K562 (cell line): Measurements from ENCODE around the gene TTLL9. TPM values are rescaled to one million over a fixed set of nuclear protein-coding genes. Genes with fewer than 3 reads are reported as not detected.

Experiments used
- ATF4 ChIP-seq: fragments of 450-650 bp; formaldehyde crosslinking; IDR thresholded peaks from 2 replicates; pipeline ENCODE4 v1.4.0; 2022; ENCODE audit warnings: mild to moderate bottlenecking, moderate library complexity
- E2F5 ChIP-seq: sonication (generic); formaldehyde crosslinking; IDR thresholded peaks from 2 replicates; pipeline ENCODE4 v1.8.0; 2022; ENCODE audit warnings: mild to moderate bottlenecking, missing genetic modification reagents
- ELK3 ChIP-seq: fragments of 450-650 bp; formaldehyde crosslinking; IDR thresholded peaks from 2 replicates; pipeline ENCODE4 v1.4.0; 2020; ENCODE audit warnings: mild to moderate bottlenecking
- ETS2 ChIP-seq: IDR thresholded peaks from 2 replicates; pipeline ENCODE4 v1.6.1; 2016; ENCODE audit warnings: borderline replicate concordance, missing genetic modification characterization, mild to moderate bottlenecking, moderate library complexity, missing compliant biosample characterization; ENCODE audit not compliant: poor library complexity, severe bottlenecking
- FOXK1 ChIP-seq: sonication (generic); formaldehyde crosslinking; IDR thresholded peaks from 2 replicates; pipeline ENCODE4 v1.8.0; 2022; ENCODE audit warnings: missing genetic modification reagents, mild to moderate bottlenecking, borderline replicate concordance
- GATAD2A ChIP-seq: fragments of 450-650 bp; IDR thresholded peaks from 2 replicates; pipeline ENCODE4 v1.6.1; 2017
- GTF2B ChIP-seq: IDR thresholded peaks from 2 replicates; pipeline ENCODE4 v1.6.1; 2011; ENCODE audit not compliant: insufficient read length; ENCODE audit errors: extremely low read depth
- HIVEP1 ChIP-seq: fragments of 250-450 bp; sonication (Bioruptor Pico); IDR thresholded peaks from 2 replicates; pipeline ENCODE4 v1.4.0; 2020; ENCODE audit warnings: mild to moderate bottlenecking
- HNRNPH1 ChIP-seq: fragments of 200-400 bp; formaldehyde crosslinking; optimal IDR thresholded peaks from 2 replicates; pipeline ENCODE3; 2017; ENCODE audit warnings: low read depth, mild to moderate bottlenecking, low read length, moderate library complexity
- IRF9 ChIP-seq: fragments of 450-650 bp; IDR thresholded peaks from 2 replicates; pipeline ENCODE4 v1.6.1; 2016; ENCODE audit warnings: missing biosample characterization, missing genetic modification characterization
- MITF ChIP-seq: IDR thresholded peaks from 2 replicates; pipeline ENCODE4 v1.6.1; 2014; ENCODE audit warnings: antibody characterized with exemption
- MLX ChIP-seq, 2 experiments: fragments of 450-650 bp in 1 of 2; sonication (generic) in 1 of 2; formaldehyde crosslinking; conservative IDR thresholded peaks; 2 replicates each; pipeline versions ENCODE4 v1.4.0 to v1.8.1; 2020 to 2022; ENCODE audit warnings: mild to moderate bottlenecking in 1 of 2, missing genetic modification reagents in 1 of 2
- PPARD ChIP-seq: fragments of 250-450 bp; sonication (Bioruptor Pico); IDR thresholded peaks from 2 replicates; pipeline ENCODE4 v1.8.0; 2022; ENCODE audit warnings: inconsistent platforms, mild to moderate bottlenecking, moderate library complexity
- THAP7 ChIP-seq: fragments of 250-450 bp; sonication (Bioruptor Pico); IDR thresholded peaks from 2 replicates; pipeline ENCODE4 v1.5.0; 2021
- VEZF1 ChIP-seq: fragments of 200-800 bp; sonication (Bioruptor generic); IDR thresholded peaks from 2 replicates; pipeline ENCODE4 v1.6.1; 2017; ENCODE audit warnings: missing genetic modification characterization, missing compliant biosample characterization
- ZNF212 ChIP-seq: fragments of 450-650 bp; formaldehyde crosslinking; IDR thresholded peaks from 2 replicates; pipeline ENCODE4 v1.4.0; 2020; ENCODE audit warnings: mild to moderate bottlenecking
- ZNF23 ChIP-seq: fragments of 250-450 bp; sonication (Bioruptor Pico); IDR thresholded peaks from 2 replicates; pipeline ENCODE4 v1.4.0; 2020; ENCODE audit warnings: mild to moderate bottlenecking
- ZNF764 ChIP-seq: fragments of 250-450 bp; sonication (Bioruptor Pico); IDR thresholded peaks from 2 replicates; pipeline ENCODE4 v1.4.0; 2020; ENCODE audit warnings: low read depth, mild to moderate bottlenecking, moderate library complexity
- polyA plus RNA-seq, 8 experiments: library from polyadenylated mRNA; depleted of rRNA in 4 of 8; stranded (reverse) in 5 of 8; unstranded in 3 of 8; fragments of >200 nt; fragmentation: Nextera tagmentation in 2 of 8; fragmentation: Illumina TruSeq in 1 of 8; extraction: Ambion mirVana in 2 of 8; extraction: Trizol in 1 of 8; gene quantifications; 2 replicates each; pipeline versions ENCODE4 v1.2.1 to v1.2.3, GENCODE V29; 2011 to 2014; ENCODE audit warnings: inconsistent platforms in 1 of 8, missing spikeins in 1 of 8
- total RNA-seq, 7 experiments: library from RNA; depleted of rRNA in 6 of 7; stranded (reverse); fragments of >200 nt in 6 of 7; fragmentation: Illumina TruSeq in 2 of 7; extraction: Trizol in 2 of 7; gene quantifications; 2 replicates each; pipeline versions ENCODE4 v1.2.1 to v1.2.3, GENCODE V29; 2011 to 2021; ENCODE audit warnings: low replicate concordance in 1 of 7

The TTLL9 gene
- total and polyA plus RNA-seq, 9 of the 15 experiments (the other 6 are each of a cell fraction or from before 2014, with no cell fraction given) = 0.06 to 0.07 TPM; not detected in 7

- TF ChIP-seq E2F5 (CRISPR knock-in tag) (no peak), MITF (no peak), ATF4 (CRISPR knock-in tag) (no peak), FOXK1 (CRISPR knock-in tag) (no peak), GATAD2A (no peak), HIVEP1 (CRISPR knock-in tag) (no peak), ELK3 (CRISPR knock-in tag) (no peak), ETS2 (tag) (no peak), VEZF1 (0 out of 2 replicates have a peak, but pooled peaks have one; percentile 9), ZNF212 (CRISPR knock-in tag) (no peak), THAP7 (CRISPR knock-in tag) (no peak), PPARD (CRISPR knock-in tag) (no peak), GTF2B (no peak), ZNF23 (CRISPR knock-in tag) (no peak), HNRNPH1 (no peak), IRF9 (tag) (no peak), MLX (CRISPR knock-in tag; conservative IDR thresholded peaks at IDR 0.05) (no peak), ZNF764 (CRISPR knock-in tag) (no peak)
Measured at GRCh38 chr20:31949877-31950646, 79.6 kb downstream of the TTLL9 start (continued).
